GM06990 (cell line): ENCODE results near the gene CTNNA2.

Experiments used
- DNase-seq: peaks from one replicate; pipeline ENCODE4 v3.0.0-alpha.2; 2011; ENCODE audit not compliant: insufficient read length; ENCODE audit errors: extremely low read depth
- H3K27me3 ChIP-seq: replicated peaks from 2 replicates; pipeline ENCODE4 v1.6.0; 2011; ENCODE audit warnings: low read length; ENCODE audit not compliant: control insufficient read depth, insufficient read depth
- H3K36me3 ChIP-seq: 2 replicates; pipeline ENCODE4 v1.5.1; 2011; ENCODE audit warnings: low read length; ENCODE audit not compliant: control insufficient read depth, insufficient read depth
- H3K4me3 ChIP-seq: replicated peaks from 2 replicates; pipeline ENCODE4 v1.5.1; 2011; ENCODE audit warnings: low read depth, mild to moderate bottlenecking, control low read depth, low read length
- TF ChIP-seq, protein P1 (sequence below): IDR thresholded peaks from 2 replicates; pipeline ENCODE4 v1.5.1; 2011; ENCODE audit warnings: low read length, control low read depth, mild to moderate bottlenecking, inconsistent platforms; ENCODE audit not compliant: insufficient read depth, poor library complexity, severe bottlenecking

CTNNA2 gene

DNA sequence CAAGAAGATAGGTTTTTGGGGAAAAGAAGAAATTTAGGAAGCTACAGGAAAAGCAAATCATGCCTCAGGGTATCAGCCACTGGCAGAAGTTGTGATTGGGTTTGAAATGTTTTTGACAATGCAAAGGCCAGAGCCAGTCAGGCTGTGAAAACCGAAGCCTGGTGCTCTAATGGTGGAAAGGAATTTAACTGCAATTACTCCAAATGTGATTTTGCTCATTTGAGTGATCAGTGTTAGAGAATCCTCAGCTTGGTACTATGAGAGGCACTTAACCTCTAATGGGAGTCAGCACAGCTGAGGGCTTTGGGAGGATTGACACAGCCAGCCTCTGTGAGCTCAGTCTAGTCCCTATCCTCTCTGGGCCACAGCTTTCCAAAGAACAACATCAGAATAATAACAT is 615.2 kb downstream of the CTNNA2 start:
- no peak for DNase-seq
- Histone ChIP-seq H3K27me3 (no peaks in the 10 kb centered on the region), H3K4me3 (no peak overlapping the region), H3K36me3 (no peaks in the 10 kb centered on the region)
- TF ChIP-seq, protein P1, sequence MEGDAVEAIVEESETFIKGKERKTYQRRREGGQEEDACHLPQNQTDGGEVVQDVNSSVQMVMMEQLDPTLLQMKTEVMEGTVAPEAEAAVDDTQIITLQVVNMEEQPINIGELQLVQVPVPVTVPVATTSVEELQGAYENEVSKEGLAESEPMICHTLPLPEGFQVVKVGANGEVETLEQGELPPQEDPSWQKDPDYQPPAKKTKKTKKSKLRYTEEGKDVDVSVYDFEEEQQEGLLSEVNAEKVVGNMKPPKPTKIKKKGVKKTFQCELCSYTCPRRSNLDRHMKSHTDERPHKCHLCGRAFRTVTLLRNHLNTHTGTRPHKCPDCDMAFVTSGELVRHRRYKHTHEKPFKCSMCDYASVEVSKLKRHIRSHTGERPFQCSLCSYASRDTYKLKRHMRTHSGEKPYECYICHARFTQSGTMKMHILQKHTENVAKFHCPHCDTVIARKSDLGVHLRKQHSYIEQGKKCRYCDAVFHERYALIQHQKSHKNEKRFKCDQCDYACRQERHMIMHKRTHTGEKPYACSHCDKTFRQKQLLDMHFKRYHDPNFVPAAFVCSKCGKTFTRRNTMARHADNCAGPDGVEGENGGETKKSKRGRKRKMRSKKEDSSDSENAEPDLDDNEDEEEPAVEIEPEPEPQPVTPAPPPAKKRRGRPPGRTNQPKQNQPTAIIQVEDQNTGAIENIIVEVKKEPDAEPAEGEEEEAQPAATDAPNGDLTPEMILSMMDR = no peak

DNA sequence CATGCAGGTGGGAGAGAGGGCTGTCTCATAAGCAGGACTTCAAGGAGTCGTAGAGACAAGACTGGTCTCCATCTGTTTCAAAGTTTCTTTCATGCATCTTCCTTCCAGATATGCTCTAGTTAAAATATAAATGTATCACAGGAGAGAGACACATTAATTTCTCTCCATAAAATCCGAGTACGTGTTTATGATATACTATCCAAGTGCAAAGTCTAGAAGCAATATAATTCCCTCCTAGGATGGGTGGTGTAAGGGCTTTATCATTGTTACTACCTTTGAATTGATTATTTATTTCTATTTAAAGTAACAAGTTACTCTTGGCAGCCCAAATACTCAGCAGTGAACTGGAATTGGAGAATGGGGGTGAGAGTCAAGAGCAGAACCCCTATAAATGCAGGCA is 619.4 kb downstream of the CTNNA2 start:
- no peak overlapping the region for H3K4me3 ChIP-seq
- no peaks in the 10 kb centered on the region for H3K27me3 ChIP-seq
- H3K36me3 ChIP-seq = no peaks in the 10 kb centered on the region
- DNase-seq = no peak
- TF ChIP-seq, protein P1 = no peak

DNA sequence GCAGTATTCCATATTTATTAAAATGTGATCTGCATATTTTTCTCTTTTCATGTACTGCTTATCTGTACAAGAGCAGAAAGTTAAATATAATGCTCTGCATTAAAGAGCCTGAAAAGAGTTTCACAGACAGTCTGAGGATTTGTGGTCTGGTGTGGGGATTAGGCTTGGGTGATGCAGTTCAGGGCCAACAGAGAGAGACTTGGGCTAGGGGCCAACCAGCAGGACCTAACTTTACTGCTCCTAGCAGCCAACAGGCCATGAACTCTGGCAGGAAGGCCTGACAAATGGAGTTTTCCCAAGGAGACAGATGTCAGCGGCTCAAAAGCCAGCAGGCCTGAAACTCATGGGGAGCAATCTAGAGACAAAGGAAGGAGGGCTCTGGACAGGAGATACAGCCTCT is 622.1 kb downstream of the CTNNA2 start:
- Histone ChIP-seq H3K27me3 (no peaks in the 10 kb centered on the region), H3K36me3 (no peaks in the 10 kb centered on the region), H3K4me3 (no peak overlapping the region)
- no peak for DNase-seq
- TF ChIP-seq, protein P1 = no peak

DNA sequence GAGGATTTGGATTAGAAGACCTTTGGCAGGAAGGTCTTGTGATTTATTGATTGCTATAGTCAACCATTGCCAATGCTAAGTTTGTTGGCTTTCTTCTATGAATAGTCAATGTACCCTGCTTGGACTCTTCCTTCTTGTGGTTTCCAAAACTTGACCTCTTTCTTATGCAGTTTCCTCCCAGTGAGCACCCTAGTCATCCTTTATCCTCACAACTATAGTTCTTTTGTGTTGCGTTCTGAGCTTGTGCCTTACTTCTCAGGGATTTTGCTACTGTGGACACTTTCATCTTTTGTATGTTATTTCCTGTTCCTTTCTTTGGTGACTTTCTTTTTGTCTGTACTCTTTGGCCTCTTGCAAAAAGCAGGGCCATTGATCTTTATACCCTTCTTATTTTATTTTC is 623.5 kb downstream of the CTNNA2 start:
- no peak for DNase-seq
- no peaks in the 10 kb centered on the region for H3K36me3 ChIP-seq
- no peak overlapping the region for H3K4me3 ChIP-seq
- H3K27me3 ChIP-seq = no peaks in the 10 kb centered on the region
- TF ChIP-seq, protein P1 = no peak

DNA sequence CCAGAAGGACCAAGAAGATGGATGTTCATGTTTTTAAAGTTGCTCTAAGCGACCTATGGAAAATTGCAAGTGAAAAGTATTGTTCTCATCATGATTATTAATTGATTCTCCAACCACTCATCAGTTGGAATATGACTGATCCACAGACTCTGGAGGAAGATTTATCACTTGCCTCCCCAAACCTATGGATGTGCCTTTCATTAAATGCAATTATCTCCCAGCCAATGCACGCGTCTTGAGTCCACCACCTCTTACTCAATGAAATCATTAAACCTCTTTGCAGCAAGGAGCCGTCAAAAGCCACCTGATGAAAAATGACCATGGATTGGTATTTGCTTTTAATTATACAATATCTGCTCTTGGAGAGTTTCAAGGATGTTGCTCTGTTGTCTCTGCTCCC is 626.1 kb downstream of the CTNNA2 start:
- H3K4me3 ChIP-seq = no peak overlapping the region
- TF ChIP-seq, protein P1 = no peak

DNA sequence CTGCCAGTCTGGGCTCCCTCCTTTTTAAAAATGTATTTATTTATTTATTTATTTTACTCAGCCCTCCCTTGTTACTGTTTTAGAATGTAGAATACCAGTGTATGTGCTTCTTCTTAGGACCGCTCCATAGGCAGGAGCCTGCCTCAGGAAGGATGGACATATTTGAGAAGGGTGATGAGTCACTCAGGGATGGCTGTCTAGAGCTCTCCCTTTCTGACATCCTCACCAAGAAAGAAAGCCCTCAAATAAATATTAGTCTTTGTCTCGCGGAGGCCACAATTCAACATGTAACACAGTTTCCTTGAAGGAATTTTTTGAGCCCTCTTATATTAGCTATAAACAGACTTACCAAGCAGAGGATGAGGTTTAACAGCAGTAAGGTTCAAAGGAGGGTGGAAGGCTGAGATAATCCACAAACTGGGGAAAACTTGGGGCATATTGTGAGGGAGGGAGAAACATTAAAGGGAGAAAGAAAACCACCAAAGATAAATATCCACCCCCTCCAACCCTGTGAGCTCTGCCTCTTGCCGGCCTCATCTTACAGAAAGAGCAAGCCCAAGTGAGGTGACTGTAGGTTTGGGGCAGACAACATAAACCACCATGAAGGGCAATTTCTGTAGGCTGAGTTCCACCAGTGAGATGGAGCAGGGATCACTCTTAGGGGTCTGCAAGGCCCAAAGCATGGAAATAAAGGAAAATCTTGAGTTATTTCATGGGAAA is 628.3 kb downstream of the CTNNA2 start:
- H3K4me3 ChIP-seq = no peak overlapping the region
- no peaks in the 10 kb centered on the region for H3K36me3 ChIP-seq
- no peaks in the 10 kb centered on the region for H3K27me3 ChIP-seq
- no peak for DNase-seq
- TF ChIP-seq, protein P1 = no peak

More for the DNA sequence above, 626.1 kb downstream of the CTNNA2 start:
- DNase-seq = no peak
- Histone ChIP-seq H3K36me3 (no peaks in the 10 kb centered on the region), H3K27me3 (no peaks in the 10 kb centered on the region)
